ENCODE measurements around the gene ASB8. TPM values are rescaled to one million over a fixed set of nuclear protein-coding genes. Genes with fewer than 3 reads are reported as not detected.

The ASB8 gene
- total RNA-seq, 1 experiment from 2014 or later: 17.1 TPM

DNA sequence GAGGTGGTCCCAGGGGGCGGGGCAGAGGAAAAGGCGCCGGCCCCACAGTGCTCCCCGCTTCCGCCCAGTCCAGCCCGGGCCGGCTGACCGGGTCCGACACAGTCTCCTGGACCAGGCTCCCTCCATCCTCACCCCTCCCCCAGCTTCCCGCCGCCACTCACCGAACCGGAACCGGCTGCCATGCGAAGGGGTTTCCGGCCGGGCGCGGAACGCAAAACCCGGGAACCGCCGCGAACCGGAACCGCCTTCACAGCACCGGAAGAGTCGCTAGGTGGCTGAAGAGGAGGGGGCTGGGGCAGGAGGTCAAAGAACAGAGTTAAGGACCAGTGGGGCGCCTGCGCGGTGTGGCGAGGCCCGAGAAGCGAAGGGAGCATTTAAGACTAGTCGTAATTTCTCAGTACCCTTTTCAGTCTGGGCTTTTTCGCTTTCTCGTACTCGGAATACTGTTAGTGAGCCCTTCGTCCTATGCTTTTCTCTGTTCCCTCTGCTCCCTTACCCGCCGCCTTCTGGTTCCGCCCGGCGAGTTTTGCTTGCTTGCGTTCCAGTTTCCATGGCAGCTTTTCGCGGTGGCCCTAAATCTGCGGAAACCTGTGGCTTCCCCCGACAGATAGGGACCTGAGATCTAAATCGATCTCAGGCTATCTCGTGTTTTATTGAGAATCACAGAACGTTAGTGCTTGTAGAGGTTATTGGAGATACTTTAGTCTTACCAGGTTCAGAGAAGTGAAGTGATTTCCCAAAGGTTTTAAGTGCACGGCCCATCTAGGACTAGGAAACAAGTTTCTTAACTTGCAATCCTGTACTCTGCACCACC is 51.2 kb downstream of the ASB8 start, which contains the start of gene SENP1:
Gene SENP1 (minus strand): TSS at position 213 of the 814 bp plus-strand sequence. CDS start 4,607 bp downstream, outside the sequence.
- ATAC-seq: peak; percentile 95
- peak; percentile 58 for DNase-seq (ENCODE audit: low read depth, low spot score)
- intact Hi-C loops (cut with micrococcal nuclease; ENCODE audit: unreplicated experiment): loop anchor here (10.0 kb wide), 1 partner anchor 49 kb away; the partner anchor contains the start of gene ASB8
- peaks cover 8% of the 10 kb centered on the region; the same call in 1 of the 2 replicates for H3K36me3 ChIP-seq (ENCODE audit: control insufficient read depth, insufficient read depth, low read length)
- no TSS peak for BruUV-seq (replicated peaks)
- peak within 1 kb of the TSS; percentile 100 for H3K27ac ChIP-seq (ENCODE audit: low read length)
- peak within 1 kb of the TSS; percentile 94 to 100 for H3K4me3 ChIP-seq (ENCODE audit: low read depth in 2 of 2, low read length in 2 of 2)
- no peaks in the 10 kb centered on the region for H3K27me3 ChIP-seq (ENCODE audit: control insufficient read depth, insufficient read depth, low read length)
- no peak for TF ChIP-seq CTCF (IDR thresholded peaks at IDR 0.05)
- TF ChIP-seq POLR2AphosphoS5 (IDR thresholded peaks at IDR 0.05; ENCODE audit: low read depth, low read length): peak; percentile 88; the same call in 1 of the 2 replicates
- TF ChIP-seq, protein P1, sequence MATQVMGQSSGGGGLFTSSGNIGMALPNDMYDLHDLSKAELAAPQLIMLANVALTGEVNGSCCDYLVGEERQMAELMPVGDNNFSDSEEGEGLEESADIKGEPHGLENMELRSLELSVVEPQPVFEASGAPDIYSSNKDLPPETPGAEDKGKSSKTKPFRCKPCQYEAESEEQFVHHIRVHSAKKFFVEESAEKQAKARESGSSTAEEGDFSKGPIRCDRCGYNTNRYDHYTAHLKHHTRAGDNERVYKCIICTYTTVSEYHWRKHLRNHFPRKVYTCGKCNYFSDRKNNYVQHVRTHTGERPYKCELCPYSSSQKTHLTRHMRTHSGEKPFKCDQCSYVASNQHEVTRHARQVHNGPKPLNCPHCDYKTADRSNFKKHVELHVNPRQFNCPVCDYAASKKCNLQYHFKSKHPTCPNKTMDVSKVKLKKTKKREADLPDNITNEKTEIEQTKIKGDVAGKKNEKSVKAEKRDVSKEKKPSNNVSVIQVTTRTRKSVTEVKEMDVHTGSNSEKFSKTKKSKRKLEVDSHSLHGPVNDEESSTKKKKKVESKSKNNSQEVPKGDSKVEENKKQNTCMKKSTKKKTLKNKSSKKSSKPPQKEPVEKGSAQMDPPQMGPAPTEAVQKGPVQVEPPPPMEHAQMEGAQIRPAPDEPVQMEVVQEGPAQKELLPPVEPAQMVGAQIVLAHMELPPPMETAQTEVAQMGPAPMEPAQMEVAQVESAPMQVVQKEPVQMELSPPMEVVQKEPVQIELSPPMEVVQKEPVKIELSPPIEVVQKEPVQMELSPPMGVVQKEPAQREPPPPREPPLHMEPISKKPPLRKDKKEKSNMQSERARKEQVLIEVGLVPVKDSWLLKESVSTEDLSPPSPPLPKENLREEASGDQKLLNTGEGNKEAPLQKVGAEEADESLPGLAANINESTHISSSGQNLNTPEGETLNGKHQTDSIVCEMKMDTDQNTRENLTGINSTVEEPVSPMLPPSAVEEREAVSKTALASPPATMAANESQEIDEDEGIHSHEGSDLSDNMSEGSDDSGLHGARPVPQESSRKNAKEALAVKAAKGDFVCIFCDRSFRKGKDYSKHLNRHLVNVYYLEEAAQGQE (IDR thresholded peaks at IDR 0.05; ENCODE audit: insufficient read depth in 1 of 2, low read depth in 2 of 2, low read length in 1 of 2): peak in 1 of 2 experiments; percentile 41; a peak in 1 of 4 replicates
- 0 out of 2 replicates have a peak, but pooled peaks have one; percentile 56 for TF ChIP-seq SIN3A (IDR thresholded peaks at IDR 0.05; ENCODE audit: borderline replicate concordance, insufficient read depth, low read depth, low read length)
- TF ChIP-seq TCF7L2 (IDR thresholded peaks at IDR 0.05; ENCODE audit: low read depth, low read length): no peak
- POLR2A ChIA-PET: interaction anchor here (0.6 kb wide), 1 partner anchor 914 kb away, joined by 4 read pairs; no protein-coding TSS in a partner anchor
- in situ Hi-C loops (cut with HindIII; ENCODE audit: low pct_unique_long_range_greater_than_20kb, low sequenced_read_pairs): no loop called here
- CTCF ChIA-PET: interaction anchor here (0.9 kb wide), 1 partner anchor 21 kb away, joined by 3 read pairs; no protein-coding TSS in a partner anchor
- H3K9me3 ChIP-seq (ENCODE audit: control insufficient read depth, insufficient read depth, low read depth, low read length): no peaks in the 10 kb centered on the region
- peaks cover 20% of the 10 kb centered on the region for H3K4me1 ChIP-seq (ENCODE audit: control insufficient read depth, insufficient read depth, low read length)

GRCh38 chr12:48105321-48105866 is 51.9 kb downstream of the ASB8 start:
- peaks cover 8% of the 10 kb centered on the region; the same call in 1 of the 2 replicates for H3K36me3 ChIP-seq (ENCODE audit: control insufficient read depth, insufficient read depth, low read length)
- ChIA-PET CTCF (no interaction called here), POLR2A (interaction anchor here (0.6 kb wide), 1 partner anchor 914 kb away, joined by 4 read pairs; no protein-coding TSS in a partner anchor)
- peaks cover 17% of the 10 kb centered on the region for H3K4me1 ChIP-seq (ENCODE audit: control insufficient read depth, insufficient read depth, low read length)
- ATAC-seq (peak; percentile 7), DNase-seq (ENCODE audit: low read depth, low spot score) (no peak)
- H3K27ac ChIP-seq (ENCODE audit: low read length): peak overlapping the region; percentile 100
- H3K9me3 ChIP-seq (ENCODE audit: control insufficient read depth, insufficient read depth, low read depth, low read length): no peaks in the 10 kb centered on the region
- peak overlapping the region; percentile 94 to 100 for H3K4me3 ChIP-seq (ENCODE audit: low read depth in 2 of 2, low read length in 2 of 2)
- in situ Hi-C loops (cut with HindIII; ENCODE audit: low pct_unique_long_range_greater_than_20kb, low sequenced_read_pairs) (no loop called here), intact Hi-C loops (cut with micrococcal nuclease; ENCODE audit: unreplicated experiment) (loop anchor here (10.0 kb wide), 1 partner anchor 49 kb away; the partner anchor contains the start of gene ASB8)
- H3K27me3 ChIP-seq (ENCODE audit: control insufficient read depth, insufficient read depth, low read length): no peaks in the 10 kb centered on the region
- no TSS peak for BruUV-seq (replicated peaks)
- no peak for TF ChIP-seq CTCF (IDR thresholded peaks at IDR 0.05)
- no peak for TF ChIP-seq SIN3A (IDR thresholded peaks at IDR 0.05; ENCODE audit: borderline replicate concordance, insufficient read depth, low read depth, low read length)
- TF ChIP-seq POLR2AphosphoS5 (IDR thresholded peaks at IDR 0.05; ENCODE audit: low read depth, low read length): no peak; the same call in 1 of the 2 replicates
- TF ChIP-seq TCF7L2 (IDR thresholded peaks at IDR 0.05; ENCODE audit: low read depth, low read length): no peak
- TF ChIP-seq, protein P1 (IDR thresholded peaks at IDR 0.05; ENCODE audit: insufficient read depth in 1 of 2, low read depth in 2 of 2, low read length in 1 of 2): no peak
